GM18907 (cell line): ENCODE measurements around the gene FAM168A.
"Not testable (repeated sequence)": the region's sequence is repeated elsewhere in the genome, so short reads cannot be mapped to it uniquely, and the experiment has no call there.

ENCODE experiments used
- ATAC-seq: cut with Tn5 transposase; IDR thresholded peaks from one replicate; pipeline ENCODE4 v1.9.1; 2021; ENCODE audit warnings: mild to moderate bottlenecking, moderate library complexity; ENCODE audit not compliant: unreplicated experiment

Gene FAM168A

DNA sequence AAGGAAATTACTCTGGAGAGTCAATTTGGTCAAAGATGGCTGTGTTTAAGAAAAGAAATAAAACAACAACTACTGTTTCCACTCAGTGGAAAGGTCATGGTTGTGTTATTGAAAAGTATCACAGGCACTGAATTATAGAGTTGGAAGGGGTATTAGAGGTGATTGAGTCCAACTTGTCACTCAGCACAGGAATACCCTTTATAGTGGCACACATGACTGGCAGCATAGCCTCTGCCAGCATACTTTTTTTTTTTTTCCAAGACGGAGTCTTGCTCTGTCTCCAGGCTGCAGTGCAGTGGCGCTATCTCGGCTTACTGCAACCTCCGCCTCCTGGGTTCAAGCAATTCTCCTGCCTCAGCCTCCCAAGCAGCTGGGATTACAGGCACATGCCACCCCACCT lies 161.1 kb downstream of the FAM168A start:
- not testable (repeated sequence) for ATAC-seq

GRCh38 chr11:73431396-73431795 lies 166.5 kb downstream of the FAM168A start:
- ATAC-seq: no peak

DNA sequence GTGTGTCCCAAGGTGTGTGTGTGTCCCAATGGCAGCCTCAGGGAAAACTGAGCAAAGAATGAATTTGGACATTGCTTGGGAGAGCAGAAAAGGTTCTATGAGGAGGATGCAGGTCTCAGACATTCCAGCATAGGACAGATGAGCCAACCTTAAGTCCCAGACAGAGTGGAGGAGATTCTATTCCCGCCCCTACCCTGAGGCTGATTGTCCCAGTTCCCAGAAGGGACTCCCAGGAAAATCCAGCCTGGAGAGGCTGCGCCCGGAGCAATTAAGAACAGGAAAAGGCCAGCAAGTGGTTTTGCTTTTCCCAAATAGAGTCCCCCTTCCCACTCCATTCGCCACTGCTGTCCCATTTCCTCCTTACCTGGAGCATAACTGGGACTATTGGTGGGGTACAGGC lies 167.6 kb downstream of the FAM168A start:
- ATAC-seq: no peak

- ATAC-seq: no peak
Observed at GRCh38 chr11:73429121-73429750, 168.7 kb downstream of the FAM168A start.

DNA sequence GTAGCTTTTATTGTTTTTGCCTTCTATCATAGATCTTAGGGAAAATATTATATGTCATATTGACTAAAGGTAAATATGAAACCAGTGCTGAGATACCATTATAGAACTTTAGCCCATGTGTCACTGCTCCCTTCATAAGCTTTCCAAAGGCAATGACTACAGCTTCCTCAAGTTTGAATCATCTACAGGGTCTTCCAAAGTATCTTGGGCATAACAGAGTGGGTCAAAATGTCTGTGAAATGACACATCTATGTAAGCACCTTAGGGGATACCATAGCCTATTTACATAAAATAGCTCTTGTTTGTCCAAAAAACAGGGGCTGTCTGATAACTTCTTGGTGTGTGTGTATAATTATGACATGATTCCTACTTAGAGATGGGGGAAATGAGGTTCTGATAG lies 169.2 kb downstream of the FAM168A start:
- no peak for ATAC-seq

DNA sequence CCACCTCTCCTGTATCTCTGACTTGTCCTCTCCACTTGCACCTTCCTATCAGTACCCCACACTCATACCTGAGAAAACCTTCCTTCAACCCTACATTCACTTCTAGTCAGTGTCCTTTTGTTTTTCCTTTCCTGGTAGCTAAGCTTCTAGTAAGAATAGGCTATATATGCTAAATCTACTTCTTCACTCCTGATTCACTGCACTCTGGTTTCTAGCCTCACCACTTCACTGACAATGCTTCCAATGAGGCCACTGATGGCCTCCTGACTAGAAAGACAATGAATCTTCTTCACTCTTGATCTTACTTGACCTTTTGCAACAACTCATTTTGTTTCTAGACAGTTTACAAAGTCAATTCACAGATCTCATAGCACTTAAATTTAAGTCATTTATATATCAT lies 169.7 kb downstream of the FAM168A start:
- no peak for ATAC-seq

GRCh38 chr11:73426219-73426850 lies 171.6 kb downstream of the FAM168A start:
- ATAC-seq: no peak

DNA sequence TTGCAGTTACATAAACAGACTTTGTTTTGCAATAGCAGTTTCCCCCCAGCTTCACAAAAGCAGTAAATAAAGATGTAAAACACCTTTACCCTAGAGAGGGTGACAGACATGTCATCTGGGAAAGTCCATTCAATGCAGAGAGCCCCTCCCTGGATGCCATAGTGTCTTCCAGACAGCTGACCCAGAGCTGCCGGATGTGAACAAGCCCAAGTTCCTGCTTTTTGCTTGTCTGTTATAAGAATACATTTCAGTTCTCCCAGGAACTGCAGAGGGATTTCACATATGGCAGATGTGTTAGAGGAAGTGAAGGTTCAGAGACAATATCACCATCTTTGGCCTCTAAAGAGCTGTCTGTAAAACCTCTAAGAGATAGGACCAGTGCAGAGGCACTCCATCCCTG lies 172.8 kb downstream of the FAM168A start:
- no peak for ATAC-seq

GRCh38 chr11:73423506-73423905 lies 174.4 kb downstream of the FAM168A start:
- ATAC-seq: no peak

- ATAC-seq: no peak
Observed at GRCh38 chr11:73422886-73423285, 175.0 kb downstream of the FAM168A start.

DNA sequence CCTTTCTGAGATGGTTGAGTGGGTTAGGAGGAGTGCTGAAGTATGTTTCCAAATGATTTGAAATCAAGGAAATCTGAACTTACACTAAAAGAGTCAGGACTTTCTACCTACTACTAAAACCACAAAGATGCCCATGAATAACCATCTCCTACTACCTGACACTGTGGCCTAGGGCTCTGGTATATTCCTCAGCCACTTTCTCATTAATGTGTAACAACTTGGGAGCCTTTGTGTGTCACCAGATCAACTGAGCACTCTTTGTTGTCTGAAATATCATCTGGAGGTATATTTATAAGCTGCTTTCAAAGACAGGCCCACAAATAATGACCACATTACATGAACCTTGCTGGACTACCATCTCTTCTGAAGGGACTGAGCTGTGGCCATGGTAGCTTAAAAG lies 177.8 kb downstream of the FAM168A start:
- no peak for ATAC-seq

DNA sequence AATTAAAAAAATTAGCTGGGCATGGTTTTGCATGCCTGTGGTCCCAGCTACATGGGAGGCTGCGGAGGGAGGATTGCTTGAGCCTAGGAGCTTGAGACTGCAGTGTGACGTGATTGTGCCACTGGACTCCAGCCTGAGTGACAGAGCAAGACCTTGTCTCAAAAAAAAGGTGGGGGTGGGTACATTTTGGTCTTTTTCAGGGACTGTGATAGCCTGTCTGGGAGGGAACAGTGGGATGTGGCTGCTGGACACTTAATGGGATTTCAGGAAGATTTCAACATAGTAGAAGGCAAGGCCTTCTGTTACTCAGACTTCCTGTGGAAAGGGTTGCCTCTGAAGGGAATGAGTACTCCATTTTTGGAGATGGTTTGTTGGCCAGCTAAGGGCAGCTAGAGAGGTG lies 181.1 kb downstream of the FAM168A start:
- ATAC-seq: no peak

DNA sequence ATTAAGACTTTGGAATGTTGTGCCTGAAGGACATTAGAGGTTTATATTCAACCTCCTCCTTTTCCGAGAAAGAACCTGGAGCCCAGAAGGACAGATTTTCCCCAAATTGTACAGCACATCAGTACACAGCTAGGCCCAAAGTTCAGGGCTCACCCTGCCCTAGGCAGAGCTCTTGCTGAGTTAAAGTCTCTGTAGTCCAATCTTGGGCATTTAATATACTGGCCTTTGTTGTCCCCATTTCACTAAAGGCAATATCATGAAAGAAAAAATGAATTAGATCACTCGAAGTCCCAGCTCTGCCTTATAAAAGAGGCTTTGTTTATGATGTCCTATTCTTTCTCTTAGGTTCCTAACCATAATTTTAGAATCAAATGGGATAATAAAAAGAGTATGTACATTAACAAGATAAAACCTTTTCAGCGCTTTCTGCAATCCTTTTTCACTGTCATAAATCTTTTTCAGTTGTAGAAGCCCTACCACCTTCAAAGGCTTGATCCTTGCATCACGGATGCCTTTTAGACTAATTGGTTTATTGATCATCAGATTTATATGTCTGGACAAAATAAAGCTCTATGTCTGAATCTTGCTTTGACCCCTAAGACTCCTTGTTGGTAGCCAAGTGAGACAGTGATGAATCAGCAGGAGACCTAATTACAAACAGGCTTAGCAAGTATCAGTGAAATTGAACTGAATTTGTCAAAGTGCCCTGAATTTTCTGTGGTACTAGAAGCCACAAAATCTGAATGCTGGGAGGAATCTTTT lies 181.9 kb downstream of the FAM168A start:
- no peak for ATAC-seq

DNA sequence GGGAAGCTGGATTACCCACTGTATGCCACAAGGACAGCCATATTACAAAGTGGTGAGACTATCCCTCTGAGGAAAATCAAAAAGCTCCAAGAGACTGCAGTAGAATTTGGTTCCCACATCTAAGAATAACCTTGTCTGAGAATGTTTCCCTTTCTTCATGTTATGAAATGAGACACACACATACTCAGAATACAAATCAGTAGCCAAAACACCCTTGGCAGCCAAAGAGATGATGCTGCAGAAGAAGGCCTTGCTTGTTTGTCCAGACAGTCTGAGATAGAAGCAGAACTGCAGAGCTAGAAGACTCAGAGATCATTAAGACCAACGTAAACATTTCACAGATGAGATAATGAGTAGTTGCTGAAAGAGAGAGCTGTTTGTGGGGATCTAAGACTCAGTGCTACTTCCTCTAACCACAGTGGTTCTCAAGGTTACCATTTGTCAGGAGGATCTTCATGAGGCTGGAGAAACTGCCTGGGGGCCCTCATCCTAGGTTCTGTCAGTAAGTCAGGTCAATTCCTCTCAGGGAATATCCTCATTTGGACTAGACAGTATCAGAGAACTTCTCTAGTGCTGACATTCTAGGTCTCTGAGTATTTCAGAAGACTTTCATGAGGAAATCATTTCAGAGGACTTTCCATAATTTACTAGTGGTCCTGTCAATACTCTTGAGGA lies 182.8 kb downstream of the FAM168A start:
- no peak for ATAC-seq

DNA sequence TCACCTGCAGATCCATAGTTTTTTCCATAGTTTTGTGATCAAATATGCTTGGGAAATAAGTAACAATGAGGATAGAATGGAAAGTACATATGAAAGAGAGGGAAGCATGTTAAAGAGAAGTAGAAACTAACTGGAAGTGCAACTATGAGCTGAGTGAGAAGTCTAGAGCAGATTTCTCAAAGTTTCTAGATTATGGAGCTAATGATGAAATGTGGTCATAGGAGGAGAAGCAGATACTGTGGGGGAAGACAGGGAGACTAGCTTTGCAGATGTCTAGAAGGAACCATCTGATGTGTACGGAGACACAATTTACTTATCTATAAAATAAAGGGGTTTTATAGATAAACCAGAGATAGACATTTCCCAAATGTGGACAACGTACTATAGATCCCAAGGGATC lies 184.7 kb downstream of the FAM168A start:
- ATAC-seq: no peak

DNA sequence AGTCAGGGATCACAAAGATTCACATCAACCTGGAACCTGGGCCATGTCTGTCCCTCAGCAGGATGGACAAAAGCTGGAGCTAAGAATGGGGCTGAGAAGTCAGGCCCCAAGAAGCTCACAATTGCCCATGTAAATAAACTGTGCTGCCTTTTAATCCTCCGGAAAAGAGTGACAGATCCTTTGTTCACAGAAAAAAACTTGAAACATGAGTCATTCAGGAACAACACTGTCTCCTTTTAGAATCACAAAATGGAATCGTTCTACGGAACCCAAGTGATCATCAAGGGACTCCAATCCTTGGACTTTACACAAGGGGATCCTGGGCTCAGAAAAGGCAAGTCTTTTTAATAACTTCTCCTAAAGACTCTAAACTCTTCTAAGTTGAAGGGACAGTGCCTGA lies 185.6 kb downstream of the FAM168A start:
- ATAC-seq: no peak

DNA sequence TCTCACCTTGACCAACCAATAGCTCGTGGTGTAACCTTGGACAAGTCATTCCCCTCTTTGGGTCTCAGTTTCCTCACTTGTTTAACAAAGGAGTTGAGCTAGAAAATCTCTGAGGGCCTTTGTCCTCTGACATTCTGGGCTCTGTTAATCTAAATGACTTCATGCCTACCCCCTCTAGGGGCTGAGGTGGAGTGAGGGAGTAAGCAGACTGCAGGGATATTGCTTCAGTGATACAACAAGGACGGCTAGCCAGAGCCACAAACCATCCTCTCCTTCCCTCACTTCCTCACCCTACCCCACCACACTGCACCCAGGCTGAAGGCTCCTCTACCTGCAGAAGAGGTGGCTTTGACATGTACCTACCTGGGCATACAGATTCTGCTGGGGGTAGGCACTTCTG lies 186.9 kb downstream of the FAM168A start:
- ATAC-seq: no peak

GRCh38 chr11:73410627-73411026 lies 187.3 kb downstream of the FAM168A start:
- ATAC-seq: no peak

- no peak for ATAC-seq
Observed at GRCh38 chr11:73409431-73409830, 188.5 kb downstream of the FAM168A start.

DNA sequence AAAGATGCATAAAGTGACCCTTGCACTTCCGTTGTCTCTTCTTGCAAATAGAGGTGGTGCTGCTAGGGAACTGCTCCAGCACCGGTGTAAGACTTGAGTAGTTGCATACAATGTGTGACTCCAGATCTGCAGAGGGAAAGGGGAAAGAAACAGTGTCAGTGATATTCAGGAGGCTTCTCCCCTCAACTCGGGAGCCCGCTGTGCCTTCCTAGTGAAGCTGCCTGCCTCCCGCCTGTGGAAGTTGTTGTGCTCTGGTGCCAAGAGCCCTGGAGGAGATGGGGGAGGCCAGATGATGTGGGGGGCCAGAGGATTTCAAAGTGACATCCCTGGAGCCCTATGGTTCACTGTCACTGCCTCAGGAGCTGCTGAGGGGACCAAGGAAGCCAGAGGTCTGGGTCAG lies 191.3 kb downstream of the FAM168A start:
- no peak for ATAC-seq

DNA sequence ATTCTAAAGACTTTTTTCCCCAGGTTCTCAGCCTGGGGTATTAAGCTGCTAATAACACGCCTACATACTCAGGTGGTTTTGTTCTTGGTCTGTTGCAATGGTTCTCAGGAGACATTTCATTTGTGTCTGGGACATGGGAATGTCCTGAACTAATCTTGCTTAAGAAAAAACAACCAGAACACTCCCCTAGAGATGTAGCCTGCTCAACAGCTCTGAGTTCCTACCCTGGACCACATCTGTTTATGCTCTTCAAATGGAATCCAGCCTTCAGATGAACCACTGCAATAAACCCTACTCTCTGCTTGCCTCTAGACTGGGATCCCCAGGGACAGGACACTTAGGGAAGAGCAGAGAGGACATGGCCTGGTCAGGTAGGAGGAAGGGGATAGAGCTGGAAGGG lies 191.8 kb downstream of the FAM168A start:
- ATAC-seq: no peak

- no peak for ATAC-seq
Observed at GRCh38 chr11:73405146-73405510, 192.8 kb downstream of the FAM168A start.
